NCI-H1092 (cell line): Measurements from ENCODE around the gene BANF1.

Experiments
- DNase-seq: peaks from one replicate; lab custom pipeline; 2025; lab: John Stamatoyannopoulos, UW

The BANF1 gene, protein sequence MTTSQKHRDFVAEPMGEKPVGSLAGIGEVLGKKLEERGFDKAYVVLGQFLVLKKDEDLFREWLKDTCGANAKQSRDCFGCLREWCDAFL

DNA sequence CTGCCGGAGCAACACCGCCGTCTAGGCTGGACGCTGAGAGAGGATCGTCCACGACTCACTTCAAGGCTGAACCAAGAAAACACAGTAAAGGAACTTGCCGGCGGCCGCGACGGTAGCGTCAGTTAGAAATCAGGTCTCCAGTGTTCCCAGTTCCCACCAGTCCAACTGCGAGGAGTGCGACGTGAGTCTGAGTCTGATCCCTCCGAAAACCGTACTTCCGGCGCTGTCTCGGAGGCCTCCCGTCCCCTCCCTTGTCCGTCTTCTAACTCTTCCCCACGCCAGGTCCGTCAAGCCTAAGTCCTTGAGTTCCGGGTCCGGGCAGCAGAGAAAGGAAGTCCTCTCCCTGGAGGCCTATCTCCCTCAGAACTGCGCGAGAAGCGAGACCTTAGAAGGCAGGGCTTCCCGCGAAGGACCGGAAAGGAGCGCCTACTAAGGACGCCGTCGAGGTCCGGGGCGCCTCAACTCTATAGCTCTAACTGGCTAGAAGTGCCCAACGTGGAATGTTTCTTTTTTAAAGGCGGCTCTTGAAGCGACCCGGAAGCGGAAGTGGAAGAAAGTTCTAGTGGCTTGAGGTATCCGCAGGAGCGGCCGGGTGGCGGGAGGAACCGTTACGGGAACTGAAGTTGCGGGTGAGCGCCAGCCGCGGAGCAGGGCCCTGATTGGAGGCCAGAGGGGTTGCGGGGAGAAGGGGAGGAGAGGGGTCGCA, at the start of gene BANF1, which contains the start of gene EIF1AD:
Gene BANF1 (plus strand): TSS at position 562 of the 706 bp plus-strand sequence. CDS start 748 bp downstream, outside the sequence.
Gene EIF1AD (minus strand): TSS at position 216 of the 706 bp plus-strand sequence. CDS start 1,768 bp downstream, outside the sequence.
- DNase-seq = peak; percentile 97

DNA sequence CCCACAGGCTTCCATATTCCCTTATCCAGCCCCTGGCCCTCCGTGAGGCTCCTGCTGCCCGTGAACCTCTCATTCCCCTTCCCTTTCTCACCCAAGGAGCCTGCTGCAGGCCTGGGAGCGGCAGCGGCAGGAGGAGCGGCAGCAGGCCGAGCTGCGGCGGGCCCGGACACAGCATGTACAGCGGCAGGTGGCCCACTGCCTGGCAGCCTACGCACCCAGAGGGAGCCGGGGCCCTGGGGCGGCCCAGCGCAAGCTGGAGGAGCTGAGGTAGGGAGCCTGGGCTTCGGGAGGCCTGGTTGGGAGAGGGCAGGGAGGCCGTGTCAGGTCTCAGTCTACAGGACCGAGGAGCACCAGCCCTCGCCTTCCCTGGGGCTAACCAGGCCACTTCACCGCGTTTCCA, 48.8 kb upstream of the BANF1 start:
- DNase-seq = no peak

DNA sequence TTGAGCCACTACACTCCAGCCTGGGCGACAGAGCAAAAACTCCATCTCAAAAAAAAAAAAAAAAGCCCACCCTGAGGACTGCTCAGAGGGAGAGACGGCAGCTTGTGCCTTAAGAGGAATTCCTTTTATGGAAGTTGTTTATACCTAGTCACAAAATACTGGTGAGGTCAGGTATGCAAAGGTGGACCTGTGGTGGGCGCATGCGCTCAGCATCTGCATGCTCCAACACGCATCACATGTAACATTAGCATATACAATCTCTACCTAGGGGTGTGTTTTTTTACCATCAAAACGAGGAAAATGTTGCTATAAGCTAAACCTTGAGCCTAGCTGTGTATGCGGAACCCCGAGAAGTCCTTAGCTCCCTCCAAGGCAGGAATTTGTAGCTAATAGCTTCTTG, 47.5 kb upstream of the BANF1 start:
- no peak for DNase-seq

DNA sequence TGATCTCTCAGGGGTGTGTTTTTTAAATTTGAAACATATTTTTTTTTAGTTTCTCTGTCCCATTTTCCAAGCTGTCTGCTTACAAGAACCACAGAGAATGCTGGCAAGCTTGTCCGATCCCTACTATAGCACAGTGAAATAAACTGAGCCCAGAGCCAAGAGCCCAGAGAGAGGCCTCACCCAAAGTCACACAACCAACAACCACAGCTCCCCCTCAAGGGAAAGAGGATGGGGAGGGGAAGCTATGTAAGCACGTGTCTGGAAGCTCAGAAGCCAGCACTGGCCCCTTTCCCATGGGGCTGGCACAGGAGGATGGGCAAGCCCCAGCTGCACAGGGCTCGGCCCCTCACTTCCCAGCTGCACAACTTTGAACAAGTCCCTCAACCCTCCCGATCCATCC, 44.0 kb upstream of the BANF1 start:
- no peak for DNase-seq

DNA sequence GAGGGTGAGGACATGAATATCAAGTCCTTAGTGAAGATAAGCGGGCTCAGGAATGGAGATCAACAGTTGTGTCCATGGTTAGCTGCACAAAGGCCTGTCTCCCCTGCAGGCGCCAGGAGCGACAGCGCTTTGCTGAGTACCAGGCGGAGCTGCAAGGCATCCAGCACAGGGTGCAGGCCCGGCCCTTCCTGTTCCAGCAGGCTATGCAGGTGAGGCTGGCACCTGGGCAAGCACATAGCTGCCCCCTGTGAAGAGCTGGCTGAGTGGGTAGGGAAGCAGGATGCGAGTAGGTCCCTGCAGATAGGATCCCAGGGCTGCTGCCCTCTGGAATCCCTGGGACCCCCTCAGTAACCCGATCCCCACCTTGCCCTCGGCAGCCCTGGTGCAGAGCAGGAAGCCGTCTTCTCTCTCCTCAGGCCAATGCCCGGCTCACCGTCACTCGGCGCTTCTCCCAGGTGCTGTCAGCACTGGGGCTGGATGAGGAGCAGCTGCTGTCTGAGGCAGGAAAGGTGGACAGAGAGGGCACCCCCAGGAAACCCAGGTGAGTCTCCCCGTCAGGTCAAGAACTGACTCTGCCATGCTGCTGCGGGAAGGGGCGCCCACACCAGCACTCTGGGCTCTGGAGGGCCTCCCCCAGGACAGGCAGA, 43.4 kb upstream of the BANF1 start:
- DNase-seq = no peak

DNA sequence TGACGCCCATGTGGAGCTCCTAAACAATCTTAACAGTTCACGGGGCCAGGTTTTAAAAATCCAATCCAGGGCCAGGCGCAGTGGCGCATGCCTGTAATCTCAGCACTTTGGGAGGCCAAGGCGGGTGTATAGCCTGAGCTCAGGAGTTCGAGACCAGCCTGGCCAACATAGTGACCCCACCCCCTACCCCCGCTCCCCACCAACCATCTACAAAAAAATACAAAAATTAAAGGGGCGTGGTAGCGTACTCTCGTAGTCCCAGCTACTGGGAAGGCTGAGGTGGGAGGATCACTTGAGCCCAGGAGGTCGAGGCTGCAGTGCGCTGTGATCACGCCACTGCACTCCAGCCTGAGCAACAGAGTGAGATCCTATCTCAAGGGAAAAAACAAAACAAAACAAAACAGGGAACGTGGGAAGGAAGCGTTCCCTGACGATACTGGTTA, 41.5 kb upstream of the BANF1 start:
- no peak for DNase-seq

DNA sequence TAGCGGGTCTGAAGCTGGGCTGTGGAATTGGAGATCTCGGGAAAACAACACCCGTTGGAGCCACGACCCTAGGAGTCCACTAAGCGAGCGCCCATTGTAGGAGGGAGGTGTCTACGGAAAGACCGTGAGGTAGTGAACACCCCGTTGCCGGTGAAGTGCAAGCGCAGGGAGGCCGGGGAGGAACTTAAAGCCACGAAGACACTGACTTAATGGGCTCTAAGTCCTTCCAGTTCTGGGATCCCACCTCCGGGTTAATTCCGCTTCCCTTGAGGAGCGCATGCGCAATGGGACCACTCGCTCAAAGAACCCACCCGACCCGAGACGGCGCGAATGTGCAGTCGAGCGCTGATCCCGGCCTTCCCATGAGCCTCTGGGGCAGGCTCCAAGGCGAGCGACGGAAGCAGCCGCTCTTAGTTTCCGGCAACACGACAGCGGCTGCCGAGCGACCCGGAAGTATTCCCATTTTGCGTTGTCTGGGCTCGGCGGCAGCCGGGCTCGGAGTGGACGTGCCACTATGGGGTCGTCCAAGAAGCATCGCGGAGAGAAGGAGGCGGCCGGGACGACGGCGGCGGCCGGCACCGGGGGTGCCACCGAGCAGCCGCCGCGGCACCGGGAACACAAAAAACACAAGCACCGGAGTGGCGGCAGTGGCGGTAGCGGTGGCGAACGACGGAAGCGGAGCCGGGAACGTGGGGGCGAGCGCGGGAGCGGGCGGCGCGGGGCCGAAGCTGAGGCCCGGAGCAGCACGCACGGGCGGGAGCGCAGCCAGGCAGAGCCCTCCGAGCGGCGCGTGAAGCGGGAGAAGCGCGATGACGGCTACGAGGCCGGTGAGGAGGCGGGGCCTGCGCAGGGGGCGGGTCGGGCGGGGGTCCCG, 40.8 kb upstream of the BANF1 start, which contains the start of gene SART1:
Gene SART1 (plus strand): TSS at position 468 of the 874 bp plus-strand sequence. CDS start 47 bp downstream, at position 515.
- peak; percentile 99 for DNase-seq

DNA sequence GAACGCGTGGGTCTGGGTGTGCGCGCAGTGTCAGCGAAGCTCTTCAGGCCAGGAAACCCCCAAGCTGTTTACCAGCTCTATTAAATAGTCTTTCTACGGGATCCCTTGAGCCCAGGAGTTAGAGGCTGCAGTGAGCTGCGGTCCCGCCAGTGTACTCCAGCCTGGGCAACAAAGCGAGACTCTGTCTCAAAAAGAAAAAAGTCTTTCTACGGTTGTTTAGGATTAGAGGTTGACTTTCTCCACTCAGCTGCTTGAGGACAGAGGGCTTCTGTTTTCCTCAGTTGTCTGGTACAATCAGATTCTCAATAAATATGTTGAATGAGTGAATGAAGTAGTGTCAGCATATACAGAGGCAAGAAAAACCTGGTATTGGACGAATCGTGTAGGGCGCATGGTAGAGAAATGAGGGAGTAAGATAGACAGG, 40.1 kb upstream of the BANF1 start:
- no peak for DNase-seq

DNA sequence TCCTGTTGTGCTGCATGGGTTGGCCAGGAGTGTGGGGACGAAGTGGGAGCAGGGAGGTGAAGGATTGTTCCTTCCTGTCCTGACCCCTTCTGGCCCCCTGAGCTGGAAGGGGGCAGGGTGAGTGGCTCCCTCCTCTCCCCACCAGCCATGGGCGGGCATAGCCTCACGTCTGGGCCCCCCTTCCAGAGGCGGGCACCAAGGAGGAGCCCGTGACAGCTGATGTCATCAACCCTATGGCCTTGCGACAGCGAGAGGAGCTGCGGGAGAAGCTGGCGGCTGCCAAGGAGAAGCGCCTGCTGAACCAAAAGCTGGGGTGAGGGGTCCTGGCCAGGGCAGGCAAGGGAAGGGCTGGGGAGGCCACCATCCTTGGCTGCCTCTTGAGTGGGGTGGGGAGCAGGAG, 37.4 kb upstream of the BANF1 start:
- no peak for DNase-seq

DNA sequence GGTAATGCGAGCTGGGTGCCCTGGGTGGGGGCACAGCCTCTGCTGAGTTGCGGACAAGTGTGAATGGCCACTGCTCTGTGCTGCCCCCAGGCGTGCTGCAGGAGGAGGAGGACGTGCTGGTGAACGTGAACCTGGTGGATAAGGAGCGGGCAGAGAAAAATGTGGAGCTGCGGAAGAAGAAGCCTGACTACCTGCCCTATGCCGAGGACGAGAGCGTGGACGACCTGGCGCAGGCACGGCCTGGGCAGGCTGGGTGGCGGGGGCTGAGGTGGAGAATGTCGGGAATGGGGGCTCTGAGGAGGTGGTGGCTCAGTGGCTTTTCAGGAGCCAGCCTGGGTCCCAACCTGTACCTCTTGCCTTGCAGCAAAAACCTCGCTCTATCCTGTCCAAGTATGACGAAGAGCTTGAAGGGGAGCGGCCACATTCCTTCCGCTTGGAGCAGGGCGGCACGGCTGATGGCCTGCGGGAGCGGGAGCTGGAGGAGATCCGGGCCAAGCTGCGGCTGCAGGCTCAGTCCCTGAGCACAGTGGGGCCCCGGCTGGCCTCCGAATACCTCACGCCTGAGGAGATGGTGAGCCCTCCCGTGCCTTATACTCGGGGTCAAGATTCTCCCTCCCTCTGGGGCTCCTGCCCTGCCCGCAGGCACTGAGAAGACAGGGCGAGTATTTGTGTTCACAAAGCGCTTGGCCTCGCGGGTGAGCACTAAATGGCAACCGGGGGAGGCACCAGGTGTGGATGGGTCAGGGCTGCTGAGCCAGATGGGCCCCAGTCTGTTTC, 36.1 kb upstream of the BANF1 start:
- no peak for DNase-seq

DNA sequence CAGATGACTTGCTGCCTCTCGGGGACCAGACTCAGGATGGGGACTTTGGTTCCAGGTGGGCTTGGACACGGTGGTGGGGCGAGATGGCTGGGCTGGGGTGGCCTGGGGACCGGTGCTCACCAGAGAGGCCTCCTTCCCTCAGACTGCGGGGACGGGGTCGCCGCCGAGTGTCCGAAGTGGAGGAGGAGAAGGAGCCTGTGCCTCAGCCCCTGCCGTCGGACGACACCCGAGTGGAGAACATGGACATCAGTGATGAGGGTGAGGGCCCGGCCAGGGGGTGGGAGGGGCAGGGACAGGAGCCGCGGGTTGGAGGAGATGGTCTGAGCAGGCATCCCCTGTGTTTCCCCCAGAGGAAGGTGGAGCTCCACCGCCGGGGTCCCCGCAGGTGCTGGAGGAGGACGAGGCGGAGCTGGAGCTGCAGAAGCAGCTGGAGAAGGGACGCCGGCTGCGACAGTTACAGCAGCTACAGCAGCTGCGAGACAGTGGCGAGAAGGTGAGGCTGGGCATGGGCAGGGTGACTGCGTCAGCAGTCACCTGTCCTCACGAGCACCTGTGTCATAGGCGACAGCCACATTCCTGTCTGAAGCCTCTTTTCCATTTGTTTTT, 34.9 kb upstream of the BANF1 start:
- DNase-seq = no peak

DNA sequence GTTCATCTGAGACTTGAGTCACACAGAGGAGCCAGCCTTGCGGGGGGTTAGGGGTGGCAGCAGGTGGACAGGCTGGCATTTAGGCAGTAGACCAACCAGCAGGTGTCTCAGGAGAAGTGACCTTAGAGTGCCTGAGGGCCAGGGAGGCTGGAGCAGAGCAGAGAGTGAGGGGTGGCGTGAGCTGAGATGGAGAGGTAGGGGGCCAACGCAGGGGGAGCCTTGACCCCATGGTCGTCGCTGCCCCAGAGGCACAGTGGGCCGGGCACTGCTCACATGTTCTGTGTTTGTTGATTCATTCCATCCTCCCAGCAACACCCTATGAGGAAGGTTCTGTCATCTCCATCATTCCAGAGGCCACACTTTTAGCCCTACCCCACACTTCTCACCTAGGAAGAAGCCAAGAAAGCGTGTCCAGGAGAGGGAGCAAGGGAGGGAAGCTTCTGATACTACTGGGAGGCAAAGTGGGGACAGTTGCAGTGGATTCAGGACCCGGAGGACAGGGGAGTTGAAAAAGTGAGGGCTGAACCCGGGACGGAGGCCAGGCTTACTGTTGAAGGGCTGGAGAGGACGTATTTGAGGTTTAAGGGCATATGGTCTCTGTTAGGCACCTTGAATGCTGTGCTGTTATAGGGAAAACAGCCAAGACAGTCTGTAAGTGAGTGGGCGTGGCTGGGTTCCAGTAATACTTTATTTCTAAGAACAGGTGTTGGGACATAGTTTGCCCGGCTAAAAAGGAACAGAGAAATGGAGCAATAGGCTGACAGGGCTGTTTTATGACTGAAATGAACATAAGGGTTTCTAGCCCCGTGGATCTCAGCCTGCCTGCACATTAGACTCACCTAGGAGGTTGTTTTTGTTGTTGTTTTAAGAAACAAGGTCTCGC, 33.5 kb upstream of the BANF1 start:
- no peak for DNase-seq

DNA sequence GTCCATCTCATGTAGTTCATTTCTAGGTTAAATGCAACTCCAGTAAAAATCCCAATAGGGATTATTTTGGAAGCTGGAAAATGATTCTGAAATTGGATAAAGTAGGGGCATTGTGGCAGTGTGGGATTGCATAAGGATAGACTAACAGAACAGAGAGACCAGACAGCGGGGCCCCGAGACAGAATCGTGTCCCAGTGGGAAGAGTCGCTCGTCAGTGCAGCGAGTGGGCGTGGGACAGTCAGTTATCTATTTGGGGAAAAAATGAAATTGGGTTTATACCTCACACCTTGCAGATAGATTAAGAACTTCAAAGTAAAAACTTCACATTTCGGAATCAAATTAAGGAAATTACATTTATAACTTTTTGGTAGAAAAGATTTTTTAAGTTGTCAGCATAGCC, 30.2 kb upstream of the BANF1 start:
- DNase-seq = no peak

DNA sequence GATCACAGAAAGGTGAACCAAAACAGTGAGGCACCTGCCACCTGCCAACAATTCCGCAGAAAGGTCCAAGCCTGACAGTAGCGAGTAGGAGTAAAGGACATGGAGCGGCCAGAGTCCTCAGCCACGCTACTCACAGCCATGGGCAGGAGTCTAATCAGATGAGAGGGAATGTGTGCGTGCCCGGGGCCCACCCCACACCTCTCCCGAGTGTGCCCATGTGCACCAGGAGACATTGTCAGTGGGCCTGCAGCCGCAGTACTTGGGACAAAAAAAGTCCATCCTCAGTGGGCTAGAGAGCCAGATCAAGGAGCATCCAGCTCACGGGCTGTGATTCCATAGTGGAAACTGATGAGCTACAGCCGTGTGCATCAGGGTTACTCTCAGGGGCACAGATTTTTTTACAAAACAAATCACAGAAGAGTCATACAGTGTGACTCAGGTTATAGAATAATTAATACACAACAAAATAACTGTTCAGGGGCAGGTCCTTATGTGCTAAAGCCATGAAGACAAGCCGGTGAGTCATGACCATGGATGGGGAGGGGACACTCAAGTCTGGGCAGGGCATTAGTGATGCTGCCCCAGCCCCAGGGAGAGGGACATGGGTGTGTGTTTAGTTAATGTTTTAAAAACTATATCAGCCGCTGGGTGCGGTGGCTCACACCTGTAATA, 28.7 kb upstream of the BANF1 start:
- no peak for DNase-seq

DNA sequence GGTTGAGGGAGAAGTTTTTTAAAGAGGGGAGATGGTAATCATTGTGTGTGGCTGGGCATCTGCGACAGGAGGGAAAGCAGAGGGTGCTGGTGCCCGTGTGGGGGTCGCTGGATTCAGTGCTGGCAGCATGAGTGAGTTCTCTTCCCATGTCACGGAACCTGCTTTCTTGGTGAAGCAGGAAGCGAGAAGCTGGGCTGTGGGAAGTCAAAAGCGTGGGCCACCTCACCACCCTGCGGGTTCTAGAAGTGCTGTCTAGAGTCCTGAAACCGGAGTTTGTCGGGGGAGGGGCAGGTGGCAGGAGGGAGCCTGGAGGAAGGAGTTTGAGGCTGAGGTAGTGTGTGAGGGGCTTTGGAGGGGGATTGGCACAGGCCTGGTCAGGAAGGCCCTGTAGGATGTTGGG, 26.5 kb upstream of the BANF1 start:
- DNase-seq = no peak

DNA sequence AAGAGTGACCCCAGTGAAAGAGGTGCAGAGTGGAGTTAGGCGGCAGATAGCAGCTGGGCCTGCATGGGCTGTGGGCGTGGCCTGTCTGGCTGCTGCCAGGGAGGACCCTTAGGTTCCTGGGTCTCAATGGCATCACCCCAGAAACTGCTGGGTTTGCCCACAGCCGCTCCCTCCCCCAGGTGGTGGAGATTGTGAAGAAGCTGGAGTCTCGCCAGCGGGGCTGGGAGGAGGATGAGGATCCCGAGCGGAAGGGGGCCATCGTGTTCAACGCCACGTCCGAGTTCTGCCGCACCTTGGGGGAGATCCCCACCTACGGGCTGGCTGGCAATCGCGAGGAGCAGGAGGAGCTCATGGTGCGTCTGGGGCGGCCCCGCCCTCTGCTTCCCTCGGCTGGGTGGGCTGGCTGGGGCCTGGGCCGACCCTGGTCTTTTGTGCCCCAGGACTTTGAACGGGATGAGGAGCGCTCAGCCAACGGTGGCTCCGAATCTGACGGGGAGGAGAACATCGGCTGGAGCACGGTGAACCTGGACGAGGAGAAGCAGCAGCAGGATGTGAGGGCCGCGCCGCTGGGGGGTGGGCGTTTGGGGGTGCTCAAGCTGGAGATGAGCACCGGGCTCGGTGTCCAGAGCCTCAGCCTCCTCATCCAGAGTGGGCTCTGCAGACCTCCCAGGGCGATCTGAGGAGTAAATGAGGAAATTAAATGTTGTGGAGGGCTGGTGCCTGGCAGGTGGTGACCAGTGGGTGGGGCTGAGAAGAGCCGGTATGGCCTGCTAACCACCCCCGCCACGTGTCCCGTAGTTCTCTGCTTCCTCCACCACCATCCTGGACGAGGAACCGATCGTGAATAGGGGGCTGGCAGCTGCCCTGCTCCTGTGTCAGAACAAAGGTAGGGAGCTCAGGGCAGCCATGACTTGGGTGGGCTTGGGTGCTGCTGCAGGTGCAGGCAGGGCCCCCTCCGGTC, 25.8 kb upstream of the BANF1 start:
- DNase-seq = no peak

DNA sequence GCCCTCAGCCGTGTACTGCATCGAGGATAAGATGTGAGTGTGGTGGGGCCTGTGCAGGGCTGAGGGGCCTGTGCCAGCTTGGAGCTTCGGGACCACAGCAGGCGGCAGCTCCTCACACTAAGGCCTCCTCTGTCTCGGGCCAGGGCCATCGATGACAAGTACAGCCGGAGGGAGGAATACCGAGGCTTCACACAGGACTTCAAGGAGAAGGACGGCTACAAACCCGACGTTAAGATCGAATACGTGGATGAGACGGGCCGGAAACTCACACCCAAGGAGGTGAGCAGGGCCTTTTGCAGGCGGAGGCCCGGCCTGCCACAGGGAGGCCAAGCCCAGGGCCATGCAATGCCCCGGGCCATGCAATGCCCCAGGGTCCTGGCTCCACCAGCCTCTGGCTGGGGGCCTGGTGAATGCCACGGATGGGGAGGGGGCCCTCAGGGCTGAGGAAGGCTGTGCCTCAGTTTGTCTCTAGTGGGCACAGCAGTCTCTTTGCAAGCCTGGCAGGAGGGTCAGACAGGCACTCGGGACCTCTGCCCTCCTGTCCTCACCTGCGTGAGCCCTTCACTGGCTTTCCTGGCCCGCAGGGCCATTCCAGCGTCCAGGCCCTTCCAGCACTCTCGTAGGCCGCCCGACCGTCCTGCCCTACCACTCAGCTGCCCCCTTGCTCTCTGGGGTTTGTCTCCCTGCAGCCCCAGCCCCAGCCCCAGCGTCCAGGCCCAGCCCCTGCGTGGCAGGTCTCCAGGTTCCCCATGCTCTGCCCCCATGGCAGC, 24.5 kb upstream of the BANF1 start:
- DNase-seq = no peak
